Measurements from ENCODE around the gene ACTN1.
A peak's percentile ranks its signal among the peaks of the same experiment; 100 is the strongest.

The ACTN1 gene

GRCh38 chr14:68834816-68835215 is 144.3 kb downstream of the ACTN1 start:
- no peak for DNase-seq (ENCODE audit: low read depth)
- no peak overlapping the region for H3K4me3 ChIP-seq (ENCODE audit: low read length)
- TF ChIP-seq CTCF (conservative IDR thresholded peaks at IDR 0.05; ENCODE audit: low read length) = no peak

- no peak overlapping the region for H3K4me3 ChIP-seq (ENCODE audit: low read length)
- no peak for TF ChIP-seq CTCF (conservative IDR thresholded peaks at IDR 0.05; ENCODE audit: low read length)
- no peak for DNase-seq (ENCODE audit: low read depth)
These were observed 150.4 kb downstream of the ACTN1 start for GRCh38 chr14:68828698-68829097.

- H3K4me3 ChIP-seq (ENCODE audit: low read length) = no peak overlapping the region
- DNase-seq (ENCODE audit: low read depth) = no peak
- no peak for TF ChIP-seq CTCF (conservative IDR thresholded peaks at IDR 0.05; ENCODE audit: low read length)
These were observed 153.4 kb downstream of the ACTN1 start for GRCh38 chr14:68825729-68826128.

GRCh38 chr14:68824517-68825347 is 154.4 kb downstream of the ACTN1 start:
- no peak overlapping the region for H3K4me3 ChIP-seq (ENCODE audit: low read length)
- DNase-seq (ENCODE audit: low read depth) = peak; percentile 74
- TF ChIP-seq CTCF (conservative IDR thresholded peaks at IDR 0.05; ENCODE audit: low read length) = peak; percentile 92

GRCh38 chr14:68824207-68824516 is 154.9 kb downstream of the ACTN1 start:
- TF ChIP-seq CTCF (conservative IDR thresholded peaks at IDR 0.05; ENCODE audit: low read length) = no peak
- no peak overlapping the region for H3K4me3 ChIP-seq (ENCODE audit: low read length)
- no peak for DNase-seq (ENCODE audit: low read depth)
